K562 (cell line): ENCODE data around the gene CLIP1. TPM values are rescaled to one million over a fixed set of nuclear protein-coding genes. Genes with fewer than 3 reads are reported as not detected.

ENCODE experiments used
- ATAC-seq: fragments of 200-7000 bp; cut with Tn5 transposase; 3 replicates; pipeline ENCODE4 v1.9.1; 2020; ENCODE audit warnings: moderate library complexity
- BruUV-seq: library from RNA; stranded (reverse); fragments of 400-500 nt; replicated peaks from 2 replicates; lab custom pipeline; 2021; lab: Mats Ljungman, UMichigan
- CTCF ChIA-PET: fragments of 300-600 bp; formaldehyde crosslinking; extraction: SDS; loops from one replicate; lab custom pipeline; 2021; ENCODE audit warnings: low intra/inter-chr PET ratio; lab: Yijun Ruan, JAX
- POLR2A ChIA-PET: fragments of 300-600, 350-650 bp; sonication (Branson Sonifier 250); formaldehyde crosslinking; extraction: SDS; loops from one replicate; lab custom pipeline; 2021; ENCODE audit warnings: antibody characterized with exemption, inconsistent platforms; lab: Yijun Ruan, JAX
- DNase-seq, 4 experiments: peaks; one replicate each; pipeline versions ENCODE4 v3.0.0 to v3.0.0-alpha.2; 2011 to 2018; ENCODE audit warnings: low spot score in 3 of 4, mixed read lengths in 3 of 4; ENCODE audit errors: extremely low read depth in 1 of 4
- FAIRE-seq: peaks from 2 replicates; lab custom pipeline; 2011; peaks lifted over from hg19 to GRCh38; lab: Jason Lieb, UNC
- H2AFZ ChIP-seq: 2 replicates; pipeline ENCODE4 v1.6.0; 2011; ENCODE audit warnings: low read depth, low read length, control low read depth, inconsistent platforms
- H3K27ac ChIP-seq: fragments of 200-600 bp; 3 replicates; pipeline ENCODE4 v1.8.0; 2011; ENCODE audit warnings: low read depth, mild to moderate bottlenecking, control low read depth, inconsistent platforms, low read length, moderate library complexity, mixed read lengths; ENCODE audit errors: extremely low read depth
- H3K27me3 ChIP-seq, 2 experiments: fragments of 300-600 bp in 1 of 2; 2 replicates in 1 of 2; 3 replicates in 1 of 2; pipeline versions ENCODE4 v1.6.0 to v1.8.0; 2011; ENCODE audit warnings: inconsistent platforms in 2 of 2, low read length in 2 of 2, mild to moderate bottlenecking in 1 of 2, mixed read lengths in 1 of 2, moderate library complexity in 1 of 2; ENCODE audit not compliant: control insufficient read depth in 2 of 2, insufficient read depth in 2 of 2
- H3K36me3 ChIP-seq: fragments of 300-600 bp; 3 replicates; pipeline ENCODE4 v1.8.0; 2011; ENCODE audit warnings: mild to moderate bottlenecking, low read length, inconsistent platforms; ENCODE audit not compliant: control insufficient read depth, insufficient read depth
- H3K4me1 ChIP-seq, 2 experiments: fragments of 200-600 bp in 1 of 2; replicated peaks in 1 of 2; 2 replicates in 1 of 2; 3 replicates in 1 of 2; pipeline versions ENCODE4 v1.5.1 to v1.8.0; 2011; ENCODE audit warnings: inconsistent platforms in 2 of 2, low read length in 2 of 2, mild to moderate bottlenecking in 1 of 2, mixed read lengths in 1 of 2, moderate library complexity in 1 of 2; ENCODE audit not compliant: control insufficient read depth in 2 of 2, insufficient read depth in 2 of 2
- H3K4me2 ChIP-seq: 2 replicates; pipeline ENCODE4 v1.6.1; 2011; ENCODE audit warnings: low read length, control low read depth, inconsistent platforms, mixed read lengths; ENCODE audit not compliant: insufficient read depth
- H3K4me3 ChIP-seq: fragments of 200-600 bp; sonication (generic), shearing (Covaris generic); 2 replicates; pipeline ENCODE4 v1.5.1; 2016; ENCODE audit warnings: control low read depth, inconsistent platforms
- H3K79me2 ChIP-seq: fragments of 200-600 bp; 3 replicates; pipeline ENCODE4 v1.8.0; 2011; ENCODE audit warnings: low read length, inconsistent platforms; ENCODE audit not compliant: control insufficient read depth, insufficient read depth
- H3K9ac ChIP-seq, 2 experiments: 2 replicates each; pipeline versions ENCODE4 v1.6.0 to v1.6.1; 2011; ENCODE audit warnings: low read depth in 2 of 2, low read length in 2 of 2, control low read depth in 1 of 2, inconsistent platforms in 1 of 2, mild to moderate bottlenecking in 1 of 2, mixed read lengths in 1 of 2; ENCODE audit not compliant: insufficient read depth in 1 of 2
- H3K9me1 ChIP-seq: one replicate; pipeline ENCODE4 v1.6.0; 2011; ENCODE audit warnings: inconsistent platforms, mild to moderate bottlenecking, low read length, moderate library complexity; ENCODE audit not compliant: control insufficient read depth, insufficient read depth
- H3K9me3 ChIP-seq: replicated peaks from 2 replicates; pipeline ENCODE4 v1.5.1; 2011; ENCODE audit warnings: low read depth, low read length, inconsistent platforms; ENCODE audit not compliant: control insufficient read depth, insufficient read depth
- H4K20me1 ChIP-seq: replicated peaks from 2 replicates; pipeline ENCODE4 v1.6.1; 2011; ENCODE audit warnings: low read length, inconsistent platforms, mixed read lengths; ENCODE audit not compliant: control insufficient read depth, insufficient read depth
- FIP1L1 ChIP-seq: fragments of 200-400 bp; formaldehyde crosslinking; IDR thresholded peaks from 2 replicates; pipeline ENCODE4 v1.6.1; 2018; ENCODE audit warnings: mild to moderate bottlenecking, low read depth, low read length; ENCODE audit not compliant: poor library complexity, severe bottlenecking
- HDAC8 ChIP-seq: fragments of 450-650 bp; IDR thresholded peaks from 2 replicates; pipeline ENCODE4 v1.6.1; 2016; ENCODE audit warnings: mild to moderate bottlenecking, missing genetic modification characterization, moderate library complexity, missing compliant biosample characterization
- KLF13 ChIP-seq: fragments of 450-650 bp; IDR thresholded peaks from 2 replicates; pipeline ENCODE4 v1.6.1; 2016; ENCODE audit warnings: missing genetic modification characterization, low read depth, mild to moderate bottlenecking, missing compliant biosample characterization, moderate library complexity, borderline replicate concordance
- PHF8 ChIP-seq: fragments of 200-600 bp; sonication (generic); IDR thresholded peaks from 2 replicates; pipeline ENCODE4 v1.6.1; 2012; ENCODE audit warnings: mixed run types, mild to moderate bottlenecking, inconsistent platforms, low read length, moderate library complexity, borderline replicate concordance
- TAF15 ChIP-seq: fragments of 200-400 bp; formaldehyde crosslinking; IDR thresholded peaks from 2 replicates; pipeline ENCODE4 v1.6.1; 2017; ENCODE audit warnings: mild to moderate bottlenecking, low read depth, low read length, moderate library complexity
- ZNF347 ChIP-seq: fragments of 450-650 bp; formaldehyde crosslinking; IDR thresholded peaks from 2 replicates; pipeline ENCODE4 v1.4.0; 2020; ENCODE audit warnings: low read depth, mild to moderate bottlenecking, moderate library complexity
- ZNF766 ChIP-seq: fragments of 200-800 bp; sonication (Bioruptor generic); conservative IDR thresholded peaks from 2 replicates; pipeline ENCODE4 v1.6.1; 2016; ENCODE audit warnings: missing genetic modification characterization, missing compliant biosample characterization
- ZNF830 ChIP-seq: fragments of 250-450 bp; sonication (Bioruptor Pico); IDR thresholded peaks from 2 replicates; pipeline ENCODE4 v1.5.0; 2021; ENCODE audit warnings: mild to moderate bottlenecking
- WGBS: fragments of 100-300 bp; shearing (Covaris generic); methylation state at CpG from one replicate; pipeline ENCODE4 v1.1.6; 2016; ENCODE audit warnings: low coverage, mixed read lengths; ENCODE audit not compliant: insufficient coverage; ENCODE audit errors: missing lambda C conversion rate; 5-methylcytosine and 5-hydroxymethylcytosine counted together
- in situ Hi-C: fragments of 300-500 bp; cut with MboI; formaldehyde crosslinking; loops from 4 replicates; pipeline ENCODE4 v1.15.0; 2018; ENCODE audit warnings: inconsistent platforms, mixed read lengths
- intact Hi-C: fragments of 100-400 bp; cut with micrococcal nuclease; formaldehyde crosslinking; loops from 2 replicates; pipeline ENCODE4 v1.14.2; 2022
- polyA plus RNA-seq, 8 experiments: library from polyadenylated mRNA; depleted of rRNA in 4 of 8; stranded (reverse) in 5 of 8; unstranded in 3 of 8; fragments of >200 nt; fragmentation: Nextera tagmentation in 2 of 8; fragmentation: Illumina TruSeq in 1 of 8; extraction: Ambion mirVana in 2 of 8; extraction: Trizol in 1 of 8; gene quantifications; 2 replicates each; pipeline versions ENCODE4 v1.2.1 to v1.2.3, GENCODE V29; 2011 to 2014; ENCODE audit warnings: inconsistent platforms in 1 of 8, missing spikeins in 1 of 8
- total RNA-seq, 7 experiments: library from RNA; depleted of rRNA in 6 of 7; stranded (reverse); fragments of >200 nt in 6 of 7; fragmentation: Illumina TruSeq in 2 of 7; extraction: Trizol in 2 of 7; gene quantifications; 2 replicates each; pipeline versions ENCODE4 v1.2.1 to v1.2.3, GENCODE V29; 2011 to 2021; ENCODE audit warnings: low replicate concordance in 1 of 7

CLIP1 gene
- total and polyA plus RNA-seq, 9 of the 15 experiments (the other 6 are each of a cell fraction or from before 2014, with no cell fraction given), result 5.8 to 33.9 (median 27.6) TPM

GRCh38 chr12:122318607-122319605, 103.6 kb downstream of the CLIP1 start:
- Histone ChIP-seq H3K9me1 (no peaks in the 10 kb centered on the region), H3K4me1 (peaks cover 0 to 3% of the 10 kb centered on the region in 2 experiments; a peak in 1 of 5 replicates), H4K20me1 (no peaks in the 10 kb centered on the region), H3K36me3 (peaks cover 39% of the 10 kb centered on the region; the same call in 2 of the 3 replicates), H2AFZ (no peak overlapping the region), H3K9me3 (no peaks in the 10 kb centered on the region), H3K4me2 (no peak overlapping the region), H3K27me3 (no peaks in the 10 kb centered on the region), H3K4me3 (no peak overlapping the region), H3K27ac (no peak overlapping the region), H3K9ac (no peak overlapping the region), H3K79me2 (no peaks in the 10 kb centered on the region)
- CTCF ChIA-PET, result no interaction called here
- ATAC-seq, result no peak
- no peak for FAIRE-seq
- BruUV-seq, result TSS peak; percentile 15
- DNase-seq, result no peak
- 76% methylated on average over 8 of the region's 8 CpGs for WGBS
- in situ Hi-C loops, result no loop called here
- no peak for TF ChIP-seq ZNF830 (CRISPR knock-in tag)
- TF ChIP-seq, all 486 proteins: peak for 0
- intact Hi-C loops, result no loop called here
- POLR2A ChIA-PET, result interaction anchor here (0.7 kb wide), 1 partner anchor 135 kb away, joined by 3 read pairs; no protein-coding TSS in a partner anchor

GRCh38 chr12:122312926-122313325, 109.5 kb downstream of the CLIP1 start:
- no peak overlapping the region for H3K27ac ChIP-seq
- intact Hi-C loops, result no loop called here
- ChIA-PET CTCF (no interaction called here), POLR2A (interaction anchor here (0.6 to 1.4 kb wide), 3 partner anchors 16 to 188 kb away, joined by 3 to 4 read pairs (median 3); no protein-coding TSS in a partner anchor)
- no peak overlapping the region for H3K4me3 ChIP-seq
- H3K9ac ChIP-seq, result no peak overlapping the region
- BruUV-seq, result no TSS peak
- no peak for FAIRE-seq
- no peak overlapping the region for H2AFZ ChIP-seq
- peaks cover 31% of the 10 kb centered on the region; the same call in 2 of the 3 replicates for H3K36me3 ChIP-seq
- 0 out of 2 replicates have a peak, but pooled peaks cover 3% of the 10 kb centered on the region for H4K20me1 ChIP-seq
- no peaks in the 10 kb centered on the region for H3K9me1 ChIP-seq
- ATAC-seq, result no peak; the same call in 2 of the 3 replicates
- WGBS, result 80% methylated on average over 5 of the region's 5 CpGs
- no peak for DNase-seq
- no peaks in the 10 kb centered on the region for H3K9me3 ChIP-seq
- H3K27me3 ChIP-seq, result no peaks in the 10 kb centered on the region
- H3K79me2 ChIP-seq, result no peaks in the 10 kb centered on the region
- H3K4me2 ChIP-seq, result no peak overlapping the region
- in situ Hi-C loops, result no loop called here
- H3K4me1 ChIP-seq, result no peaks in the 10 kb centered on the region
- TF ChIP-seq ZNF347 (CRISPR knock-in tag), result no peak
- TF ChIP-seq KLF13, result no peak
- TF ChIP-seq TAF15, result no peak
- TF ChIP-seq PHF8, result no peak
- TF ChIP-seq ZNF766 (CRISPR knock-in tag), result no peak
- no peak for TF ChIP-seq HDAC8 (tag)
- no peak for TF ChIP-seq FIP1L1
